Vagina (tissue), 2 donors: ENCODE measurements around the gene ASAH2B.

Source experiments
- POLR2A ChIP-seq, 2 donors: fragments of 450-650 bp; IDR thresholded peaks; one replicate each; pipeline ENCODE4 v1.6.1; 2017; ENCODE audit warnings: antibody characterized with exemption in 2 of 2, mild to moderate bottlenecking in 2 of 2, moderate library complexity in 2 of 2
- POLR2AphosphoS5 ChIP-seq, 2 donors: sonication (generic); formaldehyde crosslinking; IDR thresholded peaks; one replicate each; pipeline ENCODE4 v1.9.0; 2017; ENCODE audit warnings: antibody characterized with exemption in 2 of 2, mild to moderate bottlenecking in 2 of 2, low read depth in 1 of 2; ENCODE audit not compliant: insufficient read depth in 1 of 2
- TF ChIP-seq, protein P1 (sequence below), 3 experiments: fragments of 450-650 bp in 2 of 3; fragments of 200-600 bp in 1 of 3; sonication (generic) in 1 of 3; IDR thresholded peaks; one replicate each; pipeline ENCODE4 v1.5.1; 2017 to 2019; ENCODE audit warnings: antibody characterized with exemption in 3 of 3, mild to moderate bottlenecking in 2 of 3, moderate library complexity in 2 of 3

DNA sequence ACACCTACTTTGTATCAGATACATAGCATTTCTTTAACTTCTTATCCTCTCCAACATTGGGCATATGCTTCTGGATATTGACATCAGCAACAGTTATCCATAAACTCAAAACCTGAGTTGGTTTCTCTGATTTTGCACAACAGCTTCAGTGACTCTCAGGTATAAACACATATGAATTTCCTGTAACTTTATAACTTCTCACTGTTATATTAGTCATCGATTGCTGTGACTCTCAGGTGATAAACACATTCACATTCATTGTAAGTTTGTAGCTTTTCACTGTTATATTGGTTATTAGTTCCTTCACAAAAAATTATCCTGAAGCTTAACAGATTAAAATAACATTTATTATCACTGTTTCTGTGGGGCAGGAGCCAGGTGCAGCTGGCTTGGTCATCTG is 57.0 kb downstream of the ASAH2B start:
- TF ChIP-seq, protein P1, sequence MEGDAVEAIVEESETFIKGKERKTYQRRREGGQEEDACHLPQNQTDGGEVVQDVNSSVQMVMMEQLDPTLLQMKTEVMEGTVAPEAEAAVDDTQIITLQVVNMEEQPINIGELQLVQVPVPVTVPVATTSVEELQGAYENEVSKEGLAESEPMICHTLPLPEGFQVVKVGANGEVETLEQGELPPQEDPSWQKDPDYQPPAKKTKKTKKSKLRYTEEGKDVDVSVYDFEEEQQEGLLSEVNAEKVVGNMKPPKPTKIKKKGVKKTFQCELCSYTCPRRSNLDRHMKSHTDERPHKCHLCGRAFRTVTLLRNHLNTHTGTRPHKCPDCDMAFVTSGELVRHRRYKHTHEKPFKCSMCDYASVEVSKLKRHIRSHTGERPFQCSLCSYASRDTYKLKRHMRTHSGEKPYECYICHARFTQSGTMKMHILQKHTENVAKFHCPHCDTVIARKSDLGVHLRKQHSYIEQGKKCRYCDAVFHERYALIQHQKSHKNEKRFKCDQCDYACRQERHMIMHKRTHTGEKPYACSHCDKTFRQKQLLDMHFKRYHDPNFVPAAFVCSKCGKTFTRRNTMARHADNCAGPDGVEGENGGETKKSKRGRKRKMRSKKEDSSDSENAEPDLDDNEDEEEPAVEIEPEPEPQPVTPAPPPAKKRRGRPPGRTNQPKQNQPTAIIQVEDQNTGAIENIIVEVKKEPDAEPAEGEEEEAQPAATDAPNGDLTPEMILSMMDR (IDR thresholded peaks at IDR 0.05): no peak
- TF ChIP-seq POLR2A (IDR thresholded peaks at IDR 0.05) (no peak), POLR2AphosphoS5 (IDR thresholded peaks at IDR 0.05; ENCODE audit: insufficient read depth in 1 of 2, low read depth in 1 of 2) (no peak)
